ENCODE measurements around the gene VSIG10.
A peak's percentile ranks its signal among the peaks of the same experiment; 100 is the strongest.

VSIG10 gene

GRCh38 chr12:118107694-118108093, 3.9 kb upstream of the VSIG10 start:
- Histone ChIP-seq H3K27ac (ENCODE audit: low read depth, low read length, severe bottlenecking) (no peak overlapping the region), H3K9me3 (ENCODE audit: control insufficient read depth, low read length) (no peaks in the 10 kb centered on the region), H3K4me1 (ENCODE audit: control insufficient read depth, insufficient read depth, low read length, poor library complexity, severe bottlenecking) (peaks cover 2% of the 10 kb centered on the region), H3K36me3 (ENCODE audit: control insufficient read depth, insufficient read depth, low read length) (no peaks in the 10 kb centered on the region), H3K4me3 (ENCODE audit: extremely low read depth, insufficient read depth, low read length, poor library complexity, severe bottlenecking) (no peak overlapping the region)
- 88 to 94% methylated on average over 5 to 7 of the region's 8 CpGs for WGBS, 2 experiments (ENCODE audit: insufficient coverage in 2 of 2)

- whole genome bisulfite sequencing, 2 experiments (ENCODE audit: insufficient coverage in 2 of 2): 91 to 100% methylated on average over 1 to 4 of the region's 4 CpGs
- H3K27ac ChIP-seq (ENCODE audit: low read depth, low read length, severe bottlenecking): no peak overlapping the region
- H3K4me3 ChIP-seq (ENCODE audit: extremely low read depth, insufficient read depth, low read length, poor library complexity, severe bottlenecking): no peak overlapping the region
- H3K4me1 ChIP-seq (ENCODE audit: control insufficient read depth, insufficient read depth, low read length, poor library complexity, severe bottlenecking): peaks cover 5% of the 10 kb centered on the region
- H3K36me3 ChIP-seq (ENCODE audit: control insufficient read depth, insufficient read depth, low read length): no peaks in the 10 kb centered on the region
- H3K9me3 ChIP-seq (ENCODE audit: control insufficient read depth, low read length): no peaks in the 10 kb centered on the region
Observed at GRCh38 chr12:118107011-118107410, 3.2 kb upstream of the VSIG10 start.

GRCh38 chr12:118103201-118103600, 610 bp downstream of the VSIG10 start:
- Histone ChIP-seq H3K36me3 (ENCODE audit: control insufficient read depth, insufficient read depth, low read length) (peaks cover 5% of the 10 kb centered on the region), H3K4me1 (ENCODE audit: control insufficient read depth, insufficient read depth, low read length, poor library complexity, severe bottlenecking) (peaks cover 10% of the 10 kb centered on the region), H3K9me3 (ENCODE audit: control insufficient read depth, low read length) (no peaks in the 10 kb centered on the region), H3K27ac (ENCODE audit: low read depth, low read length, severe bottlenecking) (peak overlapping the region; percentile 64), H3K4me3 (ENCODE audit: extremely low read depth, insufficient read depth, low read length, poor library complexity, severe bottlenecking) (peak overlapping the region; percentile 62)
- 0% methylated on average over 21 to 29 of the region's 32 CpGs for WGBS, 2 experiments (ENCODE audit: insufficient coverage in 2 of 2)

- peak overlapping the region; percentile 62 for H3K4me3 ChIP-seq (ENCODE audit: extremely low read depth, insufficient read depth, low read length, poor library complexity, severe bottlenecking)
- peaks cover 11% of the 10 kb centered on the region for H3K4me1 ChIP-seq (ENCODE audit: control insufficient read depth, insufficient read depth, low read length, poor library complexity, severe bottlenecking)
- no peak overlapping the region for H3K27ac ChIP-seq (ENCODE audit: low read depth, low read length, severe bottlenecking)
- H3K9me3 ChIP-seq (ENCODE audit: control insufficient read depth, low read length): no peaks in the 10 kb centered on the region
- peaks cover 5% of the 10 kb centered on the region for H3K36me3 ChIP-seq (ENCODE audit: control insufficient read depth, insufficient read depth, low read length)
- 0 to 21% methylated on average over 2 to 3 of the region's 5 CpGs for WGBS, 2 experiments (ENCODE audit: insufficient coverage in 2 of 2)
Observed at GRCh38 chr12:118102609-118103008, 1.2 kb downstream of the VSIG10 start.

DNA sequence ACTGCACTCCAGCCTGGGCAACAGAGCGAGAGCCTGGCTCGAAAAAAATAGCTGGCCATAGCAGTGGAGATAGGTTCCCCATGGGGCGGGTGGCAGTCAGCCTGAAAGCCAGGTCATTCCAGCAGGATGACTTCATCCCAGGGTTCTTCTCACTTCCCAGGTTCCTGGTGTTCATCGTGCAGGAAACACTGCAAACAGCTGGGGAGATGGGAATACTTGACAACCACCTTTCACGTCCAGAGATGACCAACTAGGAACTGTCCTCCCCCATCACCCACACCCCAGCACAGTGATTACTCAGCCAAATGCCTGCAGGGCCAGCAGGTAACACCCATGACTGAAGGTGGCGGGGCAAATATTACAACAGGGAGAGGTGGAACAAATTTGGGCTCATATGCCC, 1.7 kb downstream of the VSIG10 start:
- WGBS, 2 experiments (ENCODE audit: insufficient coverage in 2 of 2): 81 to 94% methylated on average over 4 to 5 of the region's 6 CpGs
- peaks cover 5% of the 10 kb centered on the region for H3K36me3 ChIP-seq (ENCODE audit: control insufficient read depth, insufficient read depth, low read length)
- H3K4me1 ChIP-seq (ENCODE audit: control insufficient read depth, insufficient read depth, low read length, poor library complexity, severe bottlenecking): peaks cover 11% of the 10 kb centered on the region
- no peaks in the 10 kb centered on the region for H3K9me3 ChIP-seq (ENCODE audit: control insufficient read depth, low read length)
- H3K4me3 ChIP-seq (ENCODE audit: extremely low read depth, insufficient read depth, low read length, poor library complexity, severe bottlenecking): peak overlapping the region; percentile 62
- H3K27ac ChIP-seq (ENCODE audit: low read depth, low read length, severe bottlenecking): no peak overlapping the region

DNA sequence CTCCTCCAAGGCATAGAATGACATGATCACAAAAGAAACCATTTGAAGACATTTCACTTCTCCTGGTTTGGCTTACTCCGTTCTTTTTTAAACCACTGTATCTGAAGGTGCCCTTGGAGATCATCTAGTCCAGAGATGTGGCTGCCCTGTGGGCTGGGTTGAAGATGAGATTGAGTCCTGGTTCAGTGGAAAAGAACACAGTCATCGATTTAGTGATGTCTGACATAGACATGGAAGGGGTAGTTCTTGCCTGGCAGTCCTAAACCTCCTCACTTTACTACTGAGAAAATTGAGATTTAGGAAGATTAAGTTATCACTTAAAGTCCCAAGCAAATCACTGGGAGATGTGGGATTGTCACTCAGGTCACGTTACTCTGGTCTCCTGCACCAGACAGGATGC, 2.8 kb downstream of the VSIG10 start:
- WGBS, 2 experiments (ENCODE audit: insufficient coverage in 2 of 2): 100% methylated on average over 1 of the region's 3 CpGs; no CpG with 5 or more reads in 1 of the 2 experiments
- H3K27ac ChIP-seq (ENCODE audit: low read depth, low read length, severe bottlenecking): no peak overlapping the region
- peaks cover 11% of the 10 kb centered on the region for H3K4me1 ChIP-seq (ENCODE audit: control insufficient read depth, insufficient read depth, low read length, poor library complexity, severe bottlenecking)
- no peaks in the 10 kb centered on the region for H3K9me3 ChIP-seq (ENCODE audit: control insufficient read depth, low read length)
- peaks cover 5% of the 10 kb centered on the region for H3K36me3 ChIP-seq (ENCODE audit: control insufficient read depth, insufficient read depth, low read length)
- no peak overlapping the region for H3K4me3 ChIP-seq (ENCODE audit: extremely low read depth, insufficient read depth, low read length, poor library complexity, severe bottlenecking)

- Histone ChIP-seq H3K36me3 (ENCODE audit: control insufficient read depth, insufficient read depth, low read length) (peaks cover 15% of the 10 kb centered on the region), H3K9me3 (ENCODE audit: control insufficient read depth, low read length) (no peaks in the 10 kb centered on the region), H3K27ac (ENCODE audit: low read depth, low read length, severe bottlenecking) (no peak overlapping the region), H3K4me1 (ENCODE audit: control insufficient read depth, insufficient read depth, low read length, poor library complexity, severe bottlenecking) (peaks cover 11% of the 10 kb centered on the region), H3K4me3 (ENCODE audit: extremely low read depth, insufficient read depth, low read length, poor library complexity, severe bottlenecking) (no peak overlapping the region)
- WGBS, 2 experiments (ENCODE audit: insufficient coverage in 2 of 2): 86 to 93% methylated on average over 5 to 9 of the region's 12 CpGs
Observed at GRCh38 chr12:118098911-118099671, 4.7 kb downstream of the VSIG10 start.

DNA sequence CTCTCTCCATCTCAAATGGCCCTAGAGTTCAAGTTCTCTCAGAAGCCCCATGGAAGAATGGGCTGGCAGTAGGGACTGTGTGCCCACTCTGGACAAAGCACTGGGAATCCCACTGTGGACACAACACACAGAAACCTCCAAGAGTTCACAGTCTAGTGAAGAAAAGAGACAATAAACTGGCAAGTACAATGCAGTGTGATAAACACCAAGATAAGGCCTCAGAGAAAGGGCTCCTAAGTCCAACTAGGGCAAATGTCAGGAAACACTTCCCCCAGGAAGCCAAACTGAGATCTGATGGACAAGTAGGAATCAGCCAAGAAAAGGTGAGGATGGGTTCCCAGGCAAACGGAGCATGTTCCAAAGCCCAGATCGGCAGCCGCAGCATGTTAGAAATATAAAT, 5.4 kb downstream of the VSIG10 start:
- 80% methylated on average over 1 of the region's 3 CpGs; no CpG with 5 or more reads in 1 of the 2 experiments for WGBS, 2 experiments (ENCODE audit: insufficient coverage in 2 of 2)
- Histone ChIP-seq H3K36me3 (ENCODE audit: control insufficient read depth, insufficient read depth, low read length) (peaks cover 15% of the 10 kb centered on the region), H3K4me3 (ENCODE audit: extremely low read depth, insufficient read depth, low read length, poor library complexity, severe bottlenecking) (no peak overlapping the region), H3K4me1 (ENCODE audit: control insufficient read depth, insufficient read depth, low read length, poor library complexity, severe bottlenecking) (peaks cover 11% of the 10 kb centered on the region), H3K9me3 (ENCODE audit: control insufficient read depth, low read length) (no peaks in the 10 kb centered on the region), H3K27ac (ENCODE audit: low read depth, low read length, severe bottlenecking) (no peak overlapping the region)

GRCh38 chr12:118094039-118094438, 9.8 kb downstream of the VSIG10 start:
- Histone ChIP-seq H3K27ac (ENCODE audit: low read depth, low read length, severe bottlenecking) (no peak overlapping the region), H3K4me3 (ENCODE audit: extremely low read depth, insufficient read depth, low read length, poor library complexity, severe bottlenecking) (no peak overlapping the region), H3K4me1 (ENCODE audit: control insufficient read depth, insufficient read depth, low read length, poor library complexity, severe bottlenecking) (peaks cover 6% of the 10 kb centered on the region), H3K9me3 (ENCODE audit: control insufficient read depth, low read length) (no peaks in the 10 kb centered on the region), H3K36me3 (ENCODE audit: control insufficient read depth, insufficient read depth, low read length) (peaks cover 25% of the 10 kb centered on the region)
- WGBS, 2 experiments (ENCODE audit: insufficient coverage in 2 of 2): 100% methylated on average over 1 to 2 of the region's 3 CpGs

DNA sequence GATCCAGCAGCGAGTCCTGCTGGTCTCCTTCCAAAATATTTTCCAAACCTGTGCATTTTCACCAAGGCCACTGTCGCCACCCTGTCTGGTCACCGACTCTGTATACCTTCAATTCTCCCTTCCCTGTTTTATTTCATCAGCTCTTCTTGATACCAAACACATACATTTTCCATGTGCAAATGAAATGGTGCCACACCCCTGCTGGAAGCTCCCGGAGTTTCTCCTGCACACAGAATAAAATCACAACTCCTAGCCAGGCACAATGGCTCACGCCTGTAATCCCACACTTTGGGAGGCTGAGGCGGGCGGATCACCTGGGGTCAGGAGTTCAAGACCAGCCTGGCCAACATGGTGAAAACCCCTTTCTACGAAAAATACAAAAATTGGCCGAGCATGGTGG, 14.0 kb downstream of the VSIG10 start:
- peaks cover 16% of the 10 kb centered on the region for H3K36me3 ChIP-seq (ENCODE audit: control insufficient read depth, insufficient read depth, low read length)
- 92 to 95% methylated on average over 9 of the region's 9 CpGs for WGBS, 2 experiments (ENCODE audit: insufficient coverage in 2 of 2)
- H3K9me3 ChIP-seq (ENCODE audit: control insufficient read depth, low read length): no peaks in the 10 kb centered on the region
- H3K27ac ChIP-seq (ENCODE audit: low read depth, low read length, severe bottlenecking): no peak overlapping the region
- H3K4me3 ChIP-seq (ENCODE audit: extremely low read depth, insufficient read depth, low read length, poor library complexity, severe bottlenecking): no peak overlapping the region
- H3K4me1 ChIP-seq (ENCODE audit: control insufficient read depth, insufficient read depth, low read length, poor library complexity, severe bottlenecking): no peaks in the 10 kb centered on the region

GRCh38 chr12:118082161-118082560, 21.6 kb downstream of the VSIG10 start:
- Histone ChIP-seq H3K4me1 (ENCODE audit: control insufficient read depth, insufficient read depth, low read length, poor library complexity, severe bottlenecking) (no peaks in the 10 kb centered on the region), H3K36me3 (ENCODE audit: control insufficient read depth, insufficient read depth, low read length) (peaks cover 37% of the 10 kb centered on the region), H3K9me3 (ENCODE audit: control insufficient read depth, low read length) (no peaks in the 10 kb centered on the region), H3K27ac (ENCODE audit: low read depth, low read length, severe bottlenecking) (no peak overlapping the region), H3K4me3 (ENCODE audit: extremely low read depth, insufficient read depth, low read length, poor library complexity, severe bottlenecking) (no peak overlapping the region)
- 96 to 100% methylated on average over 3 to 4 of the region's 9 CpGs for WGBS, 2 experiments (ENCODE audit: insufficient coverage in 2 of 2)
